Suppressor macrophage treated with lipopolysaccharide for 4 hours (primary cell): ENCODE data around the gene SLC22A7.
"Not testable (repeated sequence)": the region's sequence is repeated elsewhere in the genome, so short reads cannot be mapped to it uniquely, and the experiment has no call there.

Source experiments
- DNase-seq: peaks from one replicate; pipeline ENCODE4 v3.0.0-alpha.2; 2020

The SLC22A7 gene

DNA sequence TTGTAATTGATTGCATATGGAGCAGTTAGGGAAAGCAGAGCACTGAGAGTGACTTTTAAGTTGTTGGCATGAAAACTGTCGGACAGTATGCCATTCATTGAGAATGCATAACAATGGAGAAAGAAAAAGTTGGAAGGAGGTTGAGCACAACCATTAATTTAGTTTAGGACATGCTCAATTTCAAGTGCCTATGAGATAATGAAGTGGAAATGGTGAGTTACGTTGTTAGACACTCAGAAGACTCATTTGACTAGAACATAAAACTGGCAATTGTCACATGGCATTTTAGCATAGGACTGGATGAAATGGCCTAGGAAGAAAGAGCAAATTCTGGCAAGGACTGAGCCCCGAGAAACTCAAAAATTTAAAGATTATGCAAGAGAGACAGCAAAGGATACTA, 49.4 kb downstream of the SLC22A7 start:
- DNase-seq, result no peak

DNA sequence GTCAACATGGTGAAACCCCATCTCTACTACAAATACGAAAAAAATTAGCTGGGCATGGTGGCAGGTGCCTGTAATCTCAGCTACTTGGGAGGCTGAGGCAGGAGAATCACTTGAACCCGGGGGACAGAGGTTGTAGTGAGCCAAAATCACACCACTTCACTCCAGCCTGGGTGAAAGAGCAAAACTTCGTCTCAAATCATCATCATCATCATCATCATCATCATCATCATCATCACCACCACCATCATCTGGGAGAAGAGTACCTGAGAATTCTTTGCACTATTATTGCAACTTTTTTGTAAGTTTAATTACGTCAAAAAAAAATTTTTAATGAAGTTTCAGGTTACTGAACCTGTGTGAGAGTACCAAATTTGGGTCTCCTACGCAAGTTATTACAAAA, 53.9 kb downstream of the SLC22A7 start:
- not testable (repeated sequence) for DNase-seq
